Neural progenitor cell (in vitro differentiated cells): ENCODE results near the gene IMPACT. TPM values are rescaled to one million over a fixed set of nuclear protein-coding genes. Genes with fewer than 3 reads are reported as not detected.

ENCODE experiments used
- DNase-seq: peaks from one replicate; pipeline ENCODE4 v3.0.0-alpha.2; 2016; ENCODE audit warnings: low spot score
- H2AFZ ChIP-seq: fragments of 200-600 bp; sonication (generic); replicated peaks from 2 replicates; pipeline ENCODE4 v1.6.1; 2016; ENCODE audit warnings: antibody characterized with exemption
- H3F3A ChIP-seq: fragments of 200-600 bp; sonication (generic); 2 replicates; pipeline ENCODE4 v1.6.1; 2016; ENCODE audit warnings: antibody characterized with exemption, low read depth
- H3K27ac ChIP-seq: fragments of 200-600 bp; sonication (generic); 2 replicates; pipeline ENCODE4 v1.5.1; 2016; ENCODE audit warnings: mild to moderate bottlenecking
- H3K27me3 ChIP-seq: fragments of 200-600 bp; sonication (generic); 2 replicates; pipeline ENCODE4 v1.6.1; 2016; ENCODE audit warnings: mild to moderate bottlenecking, moderate library complexity
- H3K36me3 ChIP-seq: fragments of 200-600 bp; sonication (generic); 2 replicates; pipeline ENCODE4 v1.5.1; 2016
- H3K4me1 ChIP-seq: fragments of 200-600 bp; sonication (generic); 2 replicates; pipeline ENCODE4 v1.6.1; 2016; ENCODE audit warnings: mixed run types
- H3K4me2 ChIP-seq: fragments of 200-600 bp; sonication (generic); 2 replicates; pipeline ENCODE4 v1.6.1; 2016
- H3K4me3 ChIP-seq: fragments of 200-600 bp; sonication (generic); 2 replicates; pipeline ENCODE4 v1.5.1; 2016
- H3K79me2 ChIP-seq: fragments of 200-600 bp; sonication (generic); 2 replicates; pipeline ENCODE4 v1.6.1; 2016; ENCODE audit warnings: low read depth
- H3K9ac ChIP-seq: fragments of 200-600 bp; sonication (generic); 2 replicates; pipeline ENCODE4 v1.6.1; 2016
- H3K9me3 ChIP-seq: fragments of 200-600 bp; sonication (generic); 2 replicates; pipeline ENCODE4 v1.5.1; 2016; ENCODE audit warnings: low read depth
- H4K20me1 ChIP-seq: fragments of 200-600 bp; sonication (generic); 2 replicates; pipeline ENCODE4 v1.6.1; 2016; ENCODE audit warnings: low read depth
- H3K27ac Mint-ChIP-seq: 3 replicates; pipeline ENCODE4 v1.8.0; 2021; ENCODE audit warnings: mixed read lengths
- H3K27me3 Mint-ChIP-seq: 2 replicates; pipeline ENCODE4 v1.8.0; 2022; ENCODE audit warnings: low read depth, mild to moderate bottlenecking, inconsistent platforms, moderate library complexity, mixed read lengths; ENCODE audit not compliant: insufficient read depth
- H3K36me3 Mint-ChIP-seq: 3 replicates; pipeline ENCODE4 v1.8.0; 2021; ENCODE audit warnings: mixed read lengths
- H3K4me1 Mint-ChIP-seq: 3 replicates; pipeline ENCODE4 v1.8.0; 2021; ENCODE audit warnings: mixed read lengths
- H3K4me3 Mint-ChIP-seq: 3 replicates; pipeline ENCODE4 v1.8.0; 2021; ENCODE audit warnings: mild to moderate bottlenecking, moderate library complexity, mixed read lengths
- H3K9me3 Mint-ChIP-seq: 3 replicates; pipeline ENCODE4 v1.8.0; 2020; ENCODE audit warnings: mixed read lengths
- EZH2 ChIP-seq: fragments of 200-600 bp; sonication (generic); IDR thresholded peaks from 2 replicates; pipeline ENCODE4 v1.6.1; 2017; ENCODE audit warnings: antibody characterized with exemption, mild to moderate bottlenecking, moderate library complexity
- EZH2phosphoT487 ChIP-seq: fragments of 200-600 bp; sonication (generic); IDR thresholded peaks from 2 replicates; pipeline ENCODE4 v1.6.1; 2017; ENCODE audit warnings: antibody characterized with exemption
- total RNA-seq: library from RNA; depleted of rRNA; stranded (reverse); fragments of >200 nt; gene quantifications from 2 replicates; pipeline ENCODE4 v1.2.3, GENCODE V29; 2015; ENCODE audit warnings: low replicate concordance
- TF ChIP-seq, protein P1 (sequence below): fragments of 200-600 bp; sonication (generic); IDR thresholded peaks from 2 replicates; pipeline ENCODE4 v1.5.1; 2017; ENCODE audit warnings: antibody characterized with exemption, mild to moderate bottlenecking

IMPACT gene
- total RNA-seq, 1 donor from 2014 or later = 66.5 TPM

DNA sequence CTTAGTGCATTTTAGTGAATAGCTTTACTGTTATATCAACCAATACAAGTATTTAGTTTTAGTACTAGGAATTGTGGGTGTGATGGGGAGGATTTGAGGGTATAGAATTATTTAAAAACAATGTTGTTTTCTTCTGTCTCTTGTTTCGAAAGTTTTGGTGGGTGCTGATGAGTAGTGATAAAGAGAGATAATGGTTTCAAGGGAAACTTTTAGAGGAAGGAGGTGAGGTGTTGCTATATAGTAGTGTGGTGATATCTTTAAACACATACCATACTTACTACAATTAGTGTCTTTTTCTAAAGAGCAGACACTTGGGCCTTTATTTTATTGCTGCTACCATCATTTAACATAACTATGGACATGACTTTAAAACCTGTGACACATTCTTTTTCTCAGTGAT, 10.5 kb downstream of the IMPACT start:
- Histone ChIP-seq H3K27ac (no peak overlapping the region), H3F3A (no peaks in the 10 kb centered on the region), H3K4me3 (no peak overlapping the region), H3K36me3 (peaks cover 38% of the 10 kb centered on the region), H3K4me1 (no peaks in the 10 kb centered on the region), H4K20me1 (no peaks in the 10 kb centered on the region), H2AFZ (no peak overlapping the region), H3K27me3 (no peaks in the 10 kb centered on the region), H3K79me2 (no peaks in the 10 kb centered on the region), H3K9ac (no peak overlapping the region), H3K9me3 (no peaks in the 10 kb centered on the region), H3K4me2 (no peak overlapping the region)
- no peak overlapping the region for H3K4me3 Mint-ChIP-seq
- no peaks in the 10 kb centered on the region for H3K4me1 Mint-ChIP-seq
- peaks cover 2% of the 10 kb centered on the region for H3K27me3 Mint-ChIP-seq
- H3K36me3 Mint-ChIP-seq = peaks cover 39% of the 10 kb centered on the region
- DNase-seq = no peak
- TF ChIP-seq, protein P1, sequence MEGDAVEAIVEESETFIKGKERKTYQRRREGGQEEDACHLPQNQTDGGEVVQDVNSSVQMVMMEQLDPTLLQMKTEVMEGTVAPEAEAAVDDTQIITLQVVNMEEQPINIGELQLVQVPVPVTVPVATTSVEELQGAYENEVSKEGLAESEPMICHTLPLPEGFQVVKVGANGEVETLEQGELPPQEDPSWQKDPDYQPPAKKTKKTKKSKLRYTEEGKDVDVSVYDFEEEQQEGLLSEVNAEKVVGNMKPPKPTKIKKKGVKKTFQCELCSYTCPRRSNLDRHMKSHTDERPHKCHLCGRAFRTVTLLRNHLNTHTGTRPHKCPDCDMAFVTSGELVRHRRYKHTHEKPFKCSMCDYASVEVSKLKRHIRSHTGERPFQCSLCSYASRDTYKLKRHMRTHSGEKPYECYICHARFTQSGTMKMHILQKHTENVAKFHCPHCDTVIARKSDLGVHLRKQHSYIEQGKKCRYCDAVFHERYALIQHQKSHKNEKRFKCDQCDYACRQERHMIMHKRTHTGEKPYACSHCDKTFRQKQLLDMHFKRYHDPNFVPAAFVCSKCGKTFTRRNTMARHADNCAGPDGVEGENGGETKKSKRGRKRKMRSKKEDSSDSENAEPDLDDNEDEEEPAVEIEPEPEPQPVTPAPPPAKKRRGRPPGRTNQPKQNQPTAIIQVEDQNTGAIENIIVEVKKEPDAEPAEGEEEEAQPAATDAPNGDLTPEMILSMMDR = no peak
- no peak for TF ChIP-seq EZH2
- TF ChIP-seq EZH2phosphoT487 = no peak
- H3K9me3 Mint-ChIP-seq = no peaks in the 10 kb centered on the region
- no peak overlapping the region for H3K27ac Mint-ChIP-seq

DNA sequence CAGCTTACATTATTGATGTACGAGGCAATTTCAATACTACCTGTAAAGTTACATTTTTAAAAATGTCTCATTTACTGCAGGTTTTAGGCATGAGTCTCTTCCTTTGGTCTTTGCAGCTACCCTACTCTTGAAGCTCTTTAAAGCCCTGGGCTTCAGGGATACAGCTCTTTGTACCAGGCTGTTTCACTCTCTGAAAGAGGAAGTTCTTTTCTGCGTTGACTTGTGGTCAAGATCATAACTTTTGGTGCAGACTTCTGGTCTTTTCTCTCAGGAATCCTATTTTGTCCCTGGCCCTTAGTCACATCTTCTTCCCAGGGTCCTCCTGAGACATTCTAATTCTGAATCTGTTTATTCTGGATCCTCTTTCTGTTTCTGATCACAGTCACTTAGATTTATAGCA, 17.4 kb downstream of the IMPACT start:
- peaks cover 41% of the 10 kb centered on the region for H3K36me3 ChIP-seq
- H3K9me3 Mint-ChIP-seq = no peaks in the 10 kb centered on the region
- TF ChIP-seq, protein P1 = no peak
- TF ChIP-seq EZH2 = no peak
- no peak for TF ChIP-seq EZH2phosphoT487
- H3K79me2 ChIP-seq = no peaks in the 10 kb centered on the region
- H3K9ac ChIP-seq = no peak overlapping the region
- no peaks in the 10 kb centered on the region for H3K27me3 Mint-ChIP-seq
- H3K36me3 Mint-ChIP-seq = peaks cover 25% of the 10 kb centered on the region
- DNase-seq = no peak
- H3K9me3 ChIP-seq = no peaks in the 10 kb centered on the region
- no peak overlapping the region for H3K4me3 Mint-ChIP-seq
- no peak overlapping the region for H2AFZ ChIP-seq
- H3K27me3 ChIP-seq = no peaks in the 10 kb centered on the region
- H4K20me1 ChIP-seq = no peaks in the 10 kb centered on the region
- H3K4me1 Mint-ChIP-seq = no peaks in the 10 kb centered on the region
- H3F3A ChIP-seq = no peaks in the 10 kb centered on the region
- H3K27ac Mint-ChIP-seq = no peak overlapping the region
- H3K4me1 ChIP-seq = no peaks in the 10 kb centered on the region
- no peak overlapping the region for H3K27ac ChIP-seq
- H3K4me2 ChIP-seq = no peak overlapping the region
- H3K4me3 ChIP-seq = no peak overlapping the region

DNA sequence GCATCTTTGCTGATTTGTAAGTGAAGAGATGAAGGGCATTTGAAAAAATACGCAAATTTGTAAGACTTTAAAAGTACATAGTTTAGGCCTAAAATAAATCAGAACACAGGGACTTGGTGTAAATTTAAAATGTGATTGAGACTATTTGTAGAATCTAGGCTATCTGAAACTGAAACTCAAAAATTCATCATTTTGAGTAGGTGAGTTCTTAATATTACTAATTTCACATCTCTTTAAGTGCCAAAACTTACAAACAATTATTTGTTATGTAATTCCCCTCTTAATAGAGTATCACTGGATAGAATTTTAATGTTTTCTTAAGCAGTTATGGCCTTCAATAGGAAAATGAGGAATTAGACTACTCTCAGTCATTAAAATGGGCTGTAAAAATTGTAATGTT, 20.0 kb downstream of the IMPACT start:
- Mint-ChIP-seq H3K4me3 (no peak overlapping the region), H3K27ac (no peak overlapping the region), H3K9me3 (no peaks in the 10 kb centered on the region), H3K27me3 (no peaks in the 10 kb centered on the region), H3K36me3 (peaks cover 27% of the 10 kb centered on the region), H3K4me1 (no peaks in the 10 kb centered on the region)
- Histone ChIP-seq H3K4me1 (no peaks in the 10 kb centered on the region), H3F3A (peaks cover 4% of the 10 kb centered on the region), H3K4me3 (no peak overlapping the region), H3K9me3 (no peaks in the 10 kb centered on the region), H3K27ac (no peak overlapping the region), H2AFZ (no peak overlapping the region), H4K20me1 (no peaks in the 10 kb centered on the region), H3K36me3 (peaks cover 42% of the 10 kb centered on the region), H3K27me3 (no peaks in the 10 kb centered on the region), H3K4me2 (no peak overlapping the region), H3K9ac (no peak overlapping the region), H3K79me2 (no peaks in the 10 kb centered on the region)
- DNase-seq = no peak
- TF ChIP-seq EZH2 = no peak
- TF ChIP-seq, protein P1 = no peak
